GM18526 (cell line): ENCODE results near the gene SDHB.

Experiments
- POLR2A ChIP-seq: IDR thresholded peaks from 3 replicates; pipeline ENCODE4 v1.6.1; 2011; ENCODE audit not compliant: insufficient read length; ENCODE audit errors: extremely low read depth

The SDHB gene

GRCh38 chr1:16991571-16991970 lies 62.3 kb downstream of the SDHB start:
- no peak for TF ChIP-seq POLR2A

- TF ChIP-seq POLR2A, result no peak
Measured at GRCh38 chr1:16989676-16990391, 64.0 kb downstream of the SDHB start.

- no peak for TF ChIP-seq POLR2A
Measured at GRCh38 chr1:16988210-16988609, 65.6 kb downstream of the SDHB start.

- no peak for TF ChIP-seq POLR2A
Measured at GRCh38 chr1:16986962-16987361, 66.9 kb downstream of the SDHB start.

GRCh38 chr1:16986560-16986959 lies 67.3 kb downstream of the SDHB start:
- TF ChIP-seq POLR2A, result no peak

GRCh38 chr1:16986113-16986512 lies 67.7 kb downstream of the SDHB start:
- no peak for TF ChIP-seq POLR2A

GRCh38 chr1:16984717-16985116 lies 69.1 kb downstream of the SDHB start:
- no peak for TF ChIP-seq POLR2A

- no peak for TF ChIP-seq POLR2A
Measured at GRCh38 chr1:16983649-16984048, 70.2 kb downstream of the SDHB start.

GRCh38 chr1:16982902-16983301 lies 70.9 kb downstream of the SDHB start:
- TF ChIP-seq POLR2A, result no peak

GRCh38 chr1:16981269-16981849 lies 72.5 kb downstream of the SDHB start:
- TF ChIP-seq POLR2A, result no peak

- TF ChIP-seq POLR2A, result no peak
Measured at GRCh38 chr1:16980473-16981268, 73.2 kb downstream of the SDHB start, which contains the start of gene MFAP2. Gene MFAP2 (minus strand): TSS chr1:16980620. CDS start chr1:16978273, 2,347 bp downstream.

GRCh38 chr1:16979475-16980327 lies 74.1 kb downstream of the SDHB start:
- TF ChIP-seq POLR2A, result no peak

GRCh38 chr1:16978567-16979474 lies 75.0 kb downstream of the SDHB start:
- no peak for TF ChIP-seq POLR2A

- TF ChIP-seq POLR2A, result no peak
Measured at GRCh38 chr1:16978139-16978538, 75.7 kb downstream of the SDHB start.
